Heart left ventricle (tissue), 16 donors: ENCODE results near the gene CD177. TPM values are rescaled to one million over a fixed set of nuclear protein-coding genes. Genes with fewer than 3 reads are reported as not detected.
"Not testable (repeated sequence)": the region's sequence is repeated elsewhere in the genome, so short reads cannot be mapped to it uniquely, and the experiment has no call there.

Experiments used
- ATAC-seq, 4 donors: fragments of 200-7000 bp; cut with Tn5 transposase; one replicate each; pipeline ENCODE4 v1.9.1; 2020 to 2022; ENCODE audit warnings: moderate library complexity in 4 of 4, mild to moderate bottlenecking in 3 of 4, moderate number of reproducible peaks in 1 of 4
- DNase-seq, 5 donors: peaks; one replicate each; pipeline ENCODE4 v3.0.0-alpha.2; 2020
- H3K27ac ChIP-seq, 12 donors: fragments of 200-600 bp; sonication (generic) in 4 of 12; one replicate each; pipeline versions ENCODE4 v1.5.0 to v1.8.0; 2016 to 2022; ENCODE audit warnings: mild to moderate bottlenecking in 2 of 12
- H3K27me3 ChIP-seq, 9 donors: fragments of 200-600 bp; sonication (generic) in 2 of 9; one replicate each; pipeline versions ENCODE4 v1.5.1 to v1.8.0; 2016 to 2022; ENCODE audit warnings: mild to moderate bottlenecking in 3 of 9
- H3K36me3 ChIP-seq, 9 donors: fragments of 200-600 bp; sonication (generic) in 2 of 9; one replicate each; pipeline versions ENCODE4 v1.5.0 to v1.8.0; 2018 to 2022; ENCODE audit warnings: mild to moderate bottlenecking in 2 of 9
- H3K4me1 ChIP-seq, 12 donors: fragments of 200-600 bp; sonication (generic) in 4 of 12; one replicate each; pipeline versions ENCODE4 v1.5.0 to v1.8.0; 2016 to 2022; ENCODE audit warnings: mild to moderate bottlenecking in 3 of 12
- H3K4me3 ChIP-seq, 12 donors: fragments of 200-600 bp; sonication (generic) in 4 of 12; one replicate each; pipeline versions ENCODE4 v1.5.0 to v1.8.0; 2017 to 2022; ENCODE audit warnings: mild to moderate bottlenecking in 9 of 12, moderate library complexity in 4 of 12
- H3K9me3 ChIP-seq, 12 donors: fragments of 200-600 bp; sonication (generic) in 4 of 12; one replicate each; pipeline versions ENCODE4 v1.5.0 to v1.8.0; 2016 to 2022; ENCODE audit warnings: mild to moderate bottlenecking in 1 of 12
- CTCF ChIP-seq, 12 donors: fragments of 200-600 bp; sonication (generic) in 4 of 12; IDR thresholded peaks; one replicate each; pipeline versions ENCODE4 v1.5.0 to v1.8.0; 2018 to 2022; ENCODE audit warnings: antibody characterized with exemption in 12 of 12, mild to moderate bottlenecking in 5 of 12
- POLR2A ChIP-seq, 2 donors: fragments of 450-650 bp; IDR thresholded peaks; one replicate each; pipeline ENCODE4 v1.6.1; 2017; ENCODE audit warnings: antibody characterized with exemption in 2 of 2, mild to moderate bottlenecking in 2 of 2, moderate library complexity in 2 of 2
- WGBS, 4 donors: extraction: QIAGEN DNeasy Blood & Tissue Kit in 2 of 4; methylation state at CpG; one replicate each; pipeline versions ENCODE4 v1.1.5 to v1.1.7; 2013 to 2018; 5-methylcytosine and 5-hydroxymethylcytosine counted together
- intact Hi-C, 10 donors: fragments of 100-400 bp; cut with DNase I; formaldehyde crosslinking; loops; one replicate each; pipeline versions ENCODE4 v1.11.1 to v1.14.2; 2022
- polyA plus RNA-seq, 2 donors: library from polyadenylated mRNA; stranded (reverse); fragments of 200-250 nt; gene quantifications; one replicate each; pipeline ENCODE4 v1.2.3, GENCODE V29; 2013
- total RNA-seq, 9 donors: library from RNA; depleted of rRNA in 2 of 9; stranded (reverse); fragments of >200 nt in 2 of 9; fragmentation: NEBNext Ultra II Directional in 3 of 9; extraction: Animal tissue kit (Norgen Biotek cat#: 25700) in 3 of 9; gene quantifications; one replicate each; pipeline versions ENCODE4 v1.1.0 to v1.2.4, GENCODE V29; 2016 to 2023
- donor health status: ischemic (EF 13 %, LVEDD 7.1; RV severe dilation, severe dysfunction).
- donor health status: healthy with polysubstance abuse.
- donor health status: DM: no; HTN: yes; CAD: no.
- donor health status: DM: no; HTN: no; CAD: no.
- donor health status: ischemic (EF 25% LVEDD 6.9; RV normal size, moderate dysfunction).
- donor health status: ischemic (EF 25% LVEDD 5.7; RV mildly dilated, moderate dysfunction).
- donor health status: healthy.
- donor health status: DM: yes; HTN: yes; CAD: no.
- donor health status: ischemic (EF 35%, LVEDD 5.7; RV mildly dilated, moderate dysfunction).
- donor health status: nonischemic (EF 11% LVEDD 7.7; RV severe dilation, severe dysfunction).
- donor health status: DM: yes; HTN: yes; CAD: no.
- donor health status: PGD.
- donor health status: ischemic (EF 29% LVEDD 5.4; RV normal size, mild dysfunction).
- donor health status: nonischemic (EF 23%, LVEDD 6.1; RV moderate dilation, normal function).

The CD177 gene
- total and polyA plus RNA-seq, 11 donors: 0.14 to 6.4 (median 0.53) TPM; not detected in 3

- H3K27me3 ChIP-seq: peaks cover 0 to 13% (median 3%) of the 10 kb centered on the region in 9 donors
- no peaks in the 10 kb centered on the region for H3K4me1 ChIP-seq
- H3K4me3 ChIP-seq: no peak overlapping the region
- H3K36me3 ChIP-seq: no peaks in the 10 kb centered on the region
- ATAC-seq: no peak
- intact Hi-C loops: no loop called here
- no peaks in the 10 kb centered on the region for H3K9me3 ChIP-seq
- no peak overlapping the region for H3K27ac ChIP-seq
- WGBS, 4 donors: 41 to 43% (median 42%) methylated on average over 14 of the region's 14 CpGs
- DNase-seq: no peak
- TF ChIP-seq POLR2A (IDR thresholded peaks at IDR 0.05) (no peak), CTCF (IDR thresholded peaks at IDR 0.05) (no peak)
Measured at GRCh38 chr19:43380008-43380407, 26.5 kb downstream of the CD177 start.

GRCh38 chr19:43380771-43381386 is 27.4 kb downstream of the CD177 start:
- no peak overlapping the region for H3K27ac ChIP-seq
- ATAC-seq (no peak), DNase-seq (no peak)
- H3K27me3 ChIP-seq: peaks cover 0 to 13% (median 3%) of the 10 kb centered on the region in 9 donors
- H3K4me1 ChIP-seq: no peaks in the 10 kb centered on the region
- no peak for TF ChIP-seq CTCF (IDR thresholded peaks at IDR 0.05)
- TF ChIP-seq POLR2A (IDR thresholded peaks at IDR 0.05): no peak
- 41 to 49% (median 47%) methylated on average over 4 of the region's 4 CpGs for WGBS, 4 donors
- H3K36me3 ChIP-seq: no peaks in the 10 kb centered on the region
- no peak overlapping the region for H3K4me3 ChIP-seq
- intact Hi-C loops: no loop called here
- H3K9me3 ChIP-seq: peaks cover 0 to 8% (median 0%) of the 10 kb centered on the region in 12 donors

- ATAC-seq, H3K4me3 ChIP-seq, DNase-seq, H3K36me3 ChIP-seq, H3K4me1 ChIP-seq, intact Hi-C loops, H3K27ac ChIP-seq: not testable (repeated sequence)
- 66 to 75% (median 68%) methylated on average over 11 to 12 of the region's 12 CpGs for WGBS, 4 donors
- H3K9me3 ChIP-seq: peaks cover 0 to 12% (median 0%) of the 10 kb centered on the region in 12 donors
- H3K27me3 ChIP-seq: peaks cover 0 to 13% (median 3%) of the 10 kb centered on the region in 9 donors
Measured at GRCh38 chr19:43382586-43383216, 29.2 kb downstream of the CD177 start.

GRCh38 chr19:43383254-43383653 is 29.8 kb downstream of the CD177 start:
- WGBS, 4 donors: 58 to 63% (median 60%) methylated on average over 7 of the region's 7 CpGs
- ATAC-seq, DNase-seq, H3K27ac ChIP-seq, H3K4me3 ChIP-seq, H3K36me3 ChIP-seq, intact Hi-C loops, H3K4me1 ChIP-seq: not testable (repeated sequence)
- H3K27me3 ChIP-seq: peaks cover 0 to 13% (median 3%) of the 10 kb centered on the region in 9 donors
- peaks cover 0 to 12% (median 0%) of the 10 kb centered on the region in 12 donors for H3K9me3 ChIP-seq

GRCh38 chr19:43383759-43384158 is 30.3 kb downstream of the CD177 start:
- intact Hi-C loops, DNase-seq, ATAC-seq, H3K4me3 ChIP-seq, H3K27ac ChIP-seq, H3K36me3 ChIP-seq, H3K4me1 ChIP-seq: not testable (repeated sequence)
- WGBS, 4 donors: 41 to 66% (median 54%) methylated on average over 3 of the region's 3 CpGs
- H3K27me3 ChIP-seq: peaks cover 0 to 13% (median 3%) of the 10 kb centered on the region in 9 donors
- H3K9me3 ChIP-seq: peaks cover 0 to 12% (median 0%) of the 10 kb centered on the region in 12 donors

- H3K36me3 ChIP-seq, H3K4me1 ChIP-seq, H3K9me3 ChIP-seq, DNase-seq, H3K27ac ChIP-seq, ATAC-seq, H3K4me3 ChIP-seq, intact Hi-C loops: not testable (repeated sequence)
- H3K27me3 ChIP-seq: peaks cover 0 to 25% (median 0%) of the 10 kb centered on the region in 9 donors
- WGBS, 4 donors: 78 to 85% (median 82%) methylated on average over 11 of the region's 11 CpGs
Measured at GRCh38 chr19:43390903-43391551, 37.5 kb downstream of the CD177 start.

GRCh38 chr19:43391552-43391935 is 38.1 kb downstream of the CD177 start:
- H3K27me3 ChIP-seq: peaks cover 0 to 28% (median 0%) of the 10 kb centered on the region in 9 donors
- intact Hi-C loops, DNase-seq, H3K27ac ChIP-seq, H3K4me1 ChIP-seq, H3K4me3 ChIP-seq, H3K36me3 ChIP-seq, ATAC-seq, H3K9me3 ChIP-seq: not testable (repeated sequence)
- WGBS, 4 donors: 85 to 90% (median 87%) methylated on average over 6 of the region's 6 CpGs

GRCh38 chr19:43393501-43393900 is 40.0 kb downstream of the CD177 start:
- H3K9me3 ChIP-seq, H3K4me1 ChIP-seq, H3K4me3 ChIP-seq, H3K36me3 ChIP-seq, H3K27ac ChIP-seq, intact Hi-C loops, DNase-seq, ATAC-seq: not testable (repeated sequence)
- WGBS, 4 donors: 43 to 84% (median 79%) methylated on average over 3 of the region's 3 CpGs; no CpG with 5 or more reads in 1 of the 4 donors
- peaks cover 0 to 41% (median 0%) of the 10 kb centered on the region in 9 donors for H3K27me3 ChIP-seq
